GM18517 (cell line): Measurements from ENCODE around the gene RRM2.

Experiments used
- ATAC-seq: cut with Tn5 transposase; IDR thresholded peaks from one replicate; pipeline ENCODE4 v1.9.1; 2021; ENCODE audit warnings: mild to moderate bottlenecking, moderate library complexity; ENCODE audit not compliant: unreplicated experiment

Gene RRM2

GRCh38 chr2:10169581-10169980, 47.0 kb downstream of the RRM2 start:
- no peak for ATAC-seq

- ATAC-seq = no peak
Measured at GRCh38 chr2:10170256-10170655, 47.7 kb downstream of the RRM2 start.

GRCh38 chr2:10171006-10171800, 48.7 kb downstream of the RRM2 start:
- no peak for ATAC-seq

- no peak for ATAC-seq
Measured at GRCh38 chr2:10172033-10172871, 49.7 kb downstream of the RRM2 start.

- ATAC-seq = no peak
Measured at GRCh38 chr2:10173258-10174005, 50.9 kb downstream of the RRM2 start.

- ATAC-seq = no peak
Measured at GRCh38 chr2:10174173-10174572, 51.6 kb downstream of the RRM2 start.

- no peak for ATAC-seq
Measured at GRCh38 chr2:10175441-10175840, 52.9 kb downstream of the RRM2 start.

- no peak for ATAC-seq
Measured at GRCh38 chr2:10178751-10179150, 56.2 kb downstream of the RRM2 start.

- no peak for ATAC-seq
Measured at GRCh38 chr2:10179422-10179821, 56.9 kb downstream of the RRM2 start.

- ATAC-seq = no peak
Measured at GRCh38 chr2:10180229-10180628, 57.7 kb downstream of the RRM2 start.
